ENCODE results near the gene IDH1.

DNA sequence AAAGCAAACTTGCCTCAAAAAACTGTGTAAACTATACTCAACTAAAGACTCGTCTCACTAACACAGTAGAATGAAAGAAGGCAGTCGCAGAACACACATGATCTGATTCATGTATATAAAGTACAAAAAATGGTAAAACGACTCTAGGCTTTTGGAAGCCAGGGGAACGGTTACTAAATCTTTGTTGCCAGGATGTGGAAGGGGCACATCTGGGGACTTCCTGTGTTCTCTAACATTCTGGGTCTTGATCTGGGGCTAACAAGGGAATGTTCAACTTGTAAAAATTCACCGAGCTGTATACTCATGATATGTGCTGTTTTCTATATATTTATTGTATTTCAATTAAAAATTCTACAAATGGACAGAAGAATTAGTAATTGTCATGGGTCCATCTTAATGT is 50.7 kb downstream of the IDH1 start:
- TF ChIP-seq, protein P1, sequence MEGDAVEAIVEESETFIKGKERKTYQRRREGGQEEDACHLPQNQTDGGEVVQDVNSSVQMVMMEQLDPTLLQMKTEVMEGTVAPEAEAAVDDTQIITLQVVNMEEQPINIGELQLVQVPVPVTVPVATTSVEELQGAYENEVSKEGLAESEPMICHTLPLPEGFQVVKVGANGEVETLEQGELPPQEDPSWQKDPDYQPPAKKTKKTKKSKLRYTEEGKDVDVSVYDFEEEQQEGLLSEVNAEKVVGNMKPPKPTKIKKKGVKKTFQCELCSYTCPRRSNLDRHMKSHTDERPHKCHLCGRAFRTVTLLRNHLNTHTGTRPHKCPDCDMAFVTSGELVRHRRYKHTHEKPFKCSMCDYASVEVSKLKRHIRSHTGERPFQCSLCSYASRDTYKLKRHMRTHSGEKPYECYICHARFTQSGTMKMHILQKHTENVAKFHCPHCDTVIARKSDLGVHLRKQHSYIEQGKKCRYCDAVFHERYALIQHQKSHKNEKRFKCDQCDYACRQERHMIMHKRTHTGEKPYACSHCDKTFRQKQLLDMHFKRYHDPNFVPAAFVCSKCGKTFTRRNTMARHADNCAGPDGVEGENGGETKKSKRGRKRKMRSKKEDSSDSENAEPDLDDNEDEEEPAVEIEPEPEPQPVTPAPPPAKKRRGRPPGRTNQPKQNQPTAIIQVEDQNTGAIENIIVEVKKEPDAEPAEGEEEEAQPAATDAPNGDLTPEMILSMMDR (IDR thresholded peaks at IDR 0.05) = no peak
- TF ChIP-seq EP300 (IDR thresholded peaks at IDR 0.05) (no peak), POLR2A (IDR thresholded peaks at IDR 0.05) (no peak)

Measured in tibial nerve (tissue), 4 donors.